NK-92 (cell line): Measurements from ENCODE around the gene NTMT2.
"Not testable (repeated sequence)": the region's sequence is repeated elsewhere in the genome, so short reads cannot be mapped to it uniquely, and the experiment has no call there.

Experiments
- DNase-seq: peaks from one replicate; lab custom pipeline; 2025; ENCODE audit not compliant: unreplicated experiment; lab: John Stamatoyannopoulos, UW

NTMT2 gene

DNA sequence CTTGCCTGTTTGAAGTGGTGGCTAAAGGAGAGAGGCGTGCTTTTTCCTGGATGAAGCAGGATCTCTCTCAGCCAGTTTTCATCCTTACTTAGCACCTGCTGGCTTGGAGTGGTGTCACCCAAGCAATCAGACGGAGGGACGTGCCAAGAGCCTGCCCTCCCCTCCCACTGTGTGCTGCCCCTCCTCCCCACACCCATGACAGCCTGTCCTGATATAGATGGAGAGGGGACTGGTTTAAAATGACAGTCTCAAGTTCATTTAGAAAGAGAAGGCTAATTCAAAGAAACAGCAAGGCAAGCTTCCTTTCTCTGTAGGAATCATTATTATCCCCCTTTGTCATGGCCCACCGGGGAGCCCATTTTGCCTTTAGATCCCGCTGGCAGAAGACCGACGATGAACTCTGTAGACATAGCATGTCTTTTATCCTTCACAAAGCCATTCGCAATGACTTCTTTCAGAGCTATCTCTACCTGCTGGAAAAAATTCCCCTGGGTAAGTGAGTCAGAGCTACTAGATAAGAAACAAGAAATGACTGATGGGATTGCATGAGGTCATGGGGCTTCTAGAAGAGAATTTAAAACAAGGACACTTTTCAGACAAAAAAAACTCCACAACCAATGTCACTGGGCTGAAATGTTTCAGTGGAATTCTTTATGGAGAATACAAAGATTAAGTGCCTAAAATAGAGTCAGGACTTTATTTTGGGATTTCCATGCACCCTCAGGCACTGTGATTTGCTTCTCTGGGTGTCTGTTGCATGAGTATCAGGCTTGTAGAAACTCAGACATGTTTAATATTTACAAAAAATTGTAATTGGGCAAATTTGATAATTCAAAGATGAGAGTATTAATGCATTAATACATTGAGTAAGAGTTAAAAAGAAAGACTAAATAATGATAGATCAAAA, at the start of gene NTMT2:
TSS of gene NTMT2 (plus strand) at position 190 of the 907 bp plus-strand sequence. CDS start at position 339, 149 bp downstream.
- no peak for DNase-seq

DNA sequence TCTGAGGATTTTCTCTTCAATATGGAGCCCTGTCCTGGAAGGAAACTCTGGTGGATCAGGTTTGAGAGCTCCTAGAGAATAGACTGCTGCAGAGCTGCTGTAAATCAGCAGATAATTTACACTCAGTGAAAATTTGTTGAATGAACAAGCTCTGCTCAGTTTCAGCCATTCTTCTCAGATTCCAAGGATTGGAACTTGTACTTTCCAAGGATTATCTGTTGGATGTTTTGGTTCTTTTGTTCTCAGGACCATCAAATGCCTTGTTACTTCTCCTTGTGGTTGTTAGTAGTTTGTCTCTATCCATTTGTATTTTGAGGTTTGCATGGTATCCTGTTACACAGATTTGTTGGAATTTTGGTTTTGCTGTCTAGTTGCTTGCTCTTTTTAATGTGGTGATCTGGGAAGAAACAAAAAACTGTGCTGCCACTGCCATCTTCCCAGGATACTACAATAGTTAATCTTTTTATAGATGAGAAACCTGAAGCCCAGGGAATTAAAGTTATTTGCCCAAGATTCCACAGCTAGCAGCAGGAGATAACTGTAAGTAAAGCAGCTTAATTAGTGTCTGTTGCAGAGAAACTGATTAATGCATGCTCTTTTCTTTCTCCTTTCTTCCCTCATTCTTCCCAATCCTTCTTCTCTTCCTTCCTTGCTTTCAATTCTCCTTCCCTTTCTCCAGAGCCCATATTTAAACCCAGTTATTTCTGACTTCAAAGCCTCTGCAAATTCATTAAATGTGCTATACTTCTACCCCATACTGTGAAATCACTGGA, 49.6 kb upstream of the NTMT2 start:
- no peak for DNase-seq

DNA sequence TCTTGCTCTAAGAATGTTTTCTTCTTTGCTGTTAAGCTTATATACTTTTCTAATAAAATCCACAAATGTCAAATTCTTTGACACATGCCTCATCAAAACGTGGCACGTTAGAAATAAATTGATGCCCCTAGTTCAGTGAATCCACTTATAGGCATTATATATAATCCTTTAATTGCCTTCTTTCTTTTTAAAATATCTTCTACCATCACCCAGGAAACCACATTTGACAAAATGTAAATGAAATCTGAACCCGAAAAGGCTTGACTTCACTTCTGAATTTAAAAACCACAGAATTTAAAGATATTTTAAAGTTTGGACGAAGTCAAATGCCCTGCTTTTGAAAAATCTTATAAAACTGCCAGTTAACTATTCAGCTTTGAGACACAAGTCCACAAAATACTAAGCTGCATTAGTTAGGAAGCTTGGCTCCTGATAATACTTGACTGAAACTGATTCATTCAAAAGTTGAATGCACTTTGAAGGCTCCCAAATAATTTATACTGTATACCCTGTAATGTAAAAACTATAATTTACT, 48.9 kb upstream of the NTMT2 start:
- DNase-seq, result no peak

DNA sequence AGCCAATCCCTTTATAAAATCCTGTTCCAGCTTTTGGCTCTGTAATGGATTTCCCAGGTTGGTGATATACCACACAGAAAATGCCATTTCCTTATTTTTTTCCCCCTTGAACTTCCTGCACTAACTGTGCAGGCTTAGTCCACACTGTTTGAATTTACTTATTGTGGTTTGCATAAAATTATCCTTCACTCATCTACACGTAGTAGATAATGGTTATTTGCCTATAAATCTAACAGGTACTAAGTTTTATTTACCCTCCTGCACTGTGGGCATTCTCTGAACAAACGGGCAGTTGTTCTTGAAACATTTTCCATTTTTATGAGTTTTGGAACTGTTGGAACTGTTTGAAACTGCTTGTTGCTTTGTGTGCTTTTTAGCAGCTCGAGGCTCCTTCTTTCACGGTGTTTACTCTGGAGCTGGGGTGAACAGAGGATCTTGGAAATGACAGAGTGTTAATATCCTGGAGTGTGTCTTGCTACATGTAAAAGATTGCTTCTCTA, 48.3 kb upstream of the NTMT2 start:
- no peak for DNase-seq

DNA sequence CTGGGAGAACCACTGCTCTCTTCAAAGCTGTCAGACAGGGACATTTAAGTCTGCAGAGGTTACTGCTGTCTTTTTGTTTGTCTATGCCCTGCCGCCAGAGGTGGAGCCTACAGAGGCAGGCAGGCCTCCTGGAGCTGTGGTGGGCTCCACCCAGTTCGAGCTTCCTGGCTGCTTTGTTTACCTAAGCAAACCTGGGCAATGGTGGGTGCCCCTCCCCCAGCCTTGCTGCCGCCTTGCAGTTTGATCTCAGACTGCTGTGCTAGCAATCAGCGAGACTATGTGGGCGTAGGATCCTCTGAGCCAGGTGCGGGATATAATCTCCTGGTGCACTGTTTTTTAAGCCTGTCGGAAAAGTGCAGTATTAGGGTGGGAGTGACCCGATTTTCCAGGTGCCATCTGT, 32.6 kb upstream of the NTMT2 start:
- not testable (repeated sequence) for DNase-seq

DNA sequence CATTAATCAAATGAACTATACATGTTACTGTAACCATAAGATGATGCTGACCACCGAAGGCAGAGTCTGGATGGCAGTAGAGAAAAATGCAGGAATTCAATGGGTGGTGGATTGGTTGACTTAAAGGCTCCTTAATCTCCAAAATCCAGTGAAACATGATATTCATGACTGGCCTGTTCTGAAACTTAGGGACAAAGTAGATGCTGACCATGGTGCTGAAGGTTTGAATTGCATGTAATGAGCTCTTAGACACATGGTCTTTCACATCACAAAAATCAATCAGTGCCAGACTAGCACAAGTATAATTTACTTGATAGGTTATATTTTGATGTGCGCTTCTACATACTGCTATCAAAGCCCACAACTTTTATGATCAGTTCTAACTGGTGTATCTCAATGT, 30.9 kb upstream of the NTMT2 start:
- DNase-seq, result no peak

DNA sequence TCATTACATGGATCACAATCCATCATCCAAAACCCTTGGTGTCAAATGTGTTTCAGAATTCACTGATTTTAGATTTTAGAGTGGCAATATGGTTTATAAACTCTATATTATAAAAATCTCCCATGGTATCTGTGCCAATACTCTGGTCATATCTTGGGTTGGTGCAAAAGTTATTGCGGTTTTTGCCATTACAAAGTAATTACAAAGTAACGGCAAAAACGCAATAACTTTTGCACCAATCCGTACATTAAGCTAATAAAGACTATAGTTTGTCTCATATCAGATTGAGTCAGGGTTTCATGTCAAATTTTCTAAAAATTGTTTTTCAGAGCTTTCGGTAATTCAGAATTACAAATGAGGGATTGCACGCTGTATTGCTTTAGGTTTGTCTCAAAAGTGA, 23.4 kb upstream of the NTMT2 start:
- DNase-seq, result no peak

DNA sequence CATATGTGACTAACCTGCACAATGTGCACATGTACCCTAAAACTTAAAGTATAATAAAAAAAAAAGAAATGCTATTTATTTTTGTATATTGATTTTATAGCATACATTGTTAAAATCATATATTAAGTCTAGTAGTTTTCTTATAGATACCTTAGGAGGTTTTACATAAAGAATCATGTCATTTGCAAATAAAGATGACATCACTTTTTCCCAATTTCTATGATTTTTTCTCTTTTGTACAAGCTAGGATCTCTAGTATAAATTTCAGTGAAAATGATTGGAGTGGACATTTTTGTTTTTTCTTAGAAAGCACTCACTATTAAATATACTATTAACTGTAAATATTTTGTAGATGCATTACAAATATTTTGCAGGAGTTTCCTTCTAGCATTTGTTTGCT, 20.5 kb upstream of the NTMT2 start:
- DNase-seq, result no peak

DNA sequence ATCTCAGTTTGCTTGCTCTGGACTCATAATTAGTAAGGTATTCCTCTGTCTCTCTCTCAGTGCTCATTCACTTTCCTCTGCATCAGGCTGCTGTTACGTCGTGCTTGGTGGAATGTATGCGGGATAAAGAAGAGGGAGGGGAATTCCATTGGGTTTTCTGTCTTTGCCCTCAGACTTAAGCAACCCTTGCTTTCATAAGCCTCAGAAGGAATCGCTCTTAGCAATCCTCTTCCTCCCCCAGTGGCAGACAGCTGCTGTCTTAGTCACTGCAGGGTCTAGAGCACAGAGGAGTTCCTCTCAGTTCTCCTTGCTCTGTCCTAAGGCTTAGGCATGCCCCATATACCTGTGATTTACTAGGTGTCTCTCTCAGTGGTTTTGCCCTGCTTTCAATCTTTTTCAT, 19.1 kb upstream of the NTMT2 start:
- DNase-seq, result no peak

DNA sequence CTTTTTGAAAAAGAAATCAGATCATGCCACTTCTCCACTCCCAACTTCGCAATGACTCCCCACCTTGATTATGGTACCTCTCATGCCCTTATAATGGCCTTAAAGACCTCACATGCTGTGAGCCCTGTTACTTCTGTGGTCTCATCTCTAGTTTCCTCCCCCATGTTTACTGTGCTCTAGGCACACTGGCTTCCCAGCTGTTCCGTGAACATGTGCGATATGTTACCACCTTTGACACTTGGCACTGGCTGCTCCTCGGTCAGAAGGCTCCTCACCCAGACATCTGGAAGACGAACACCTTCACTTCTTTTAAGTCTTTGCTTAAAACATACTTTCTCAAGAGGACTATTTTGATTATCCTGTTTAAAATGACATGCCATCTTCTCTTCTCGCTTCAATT, 14.3 kb upstream of the NTMT2 start:
- DNase-seq, result no peak

DNA sequence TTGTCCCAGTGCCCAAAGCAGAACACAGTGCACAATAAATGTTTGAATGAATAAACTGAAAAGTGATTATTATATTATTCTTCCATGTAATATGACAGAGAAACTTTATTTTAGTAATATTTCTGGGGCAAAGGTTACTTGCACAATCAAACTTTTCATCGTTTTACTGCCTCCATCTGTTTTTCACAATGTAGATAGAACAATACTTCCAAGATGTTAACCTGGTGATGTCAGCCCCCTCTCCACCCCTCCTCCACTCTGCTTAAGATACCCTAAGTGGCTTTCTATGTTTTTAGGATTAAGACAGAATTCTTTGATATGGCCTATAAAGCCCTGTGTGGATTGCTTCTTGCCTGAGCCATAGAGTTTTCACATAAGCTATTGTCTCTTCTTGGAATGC, 13.8 kb upstream of the NTMT2 start:
- DNase-seq, result no peak

DNA sequence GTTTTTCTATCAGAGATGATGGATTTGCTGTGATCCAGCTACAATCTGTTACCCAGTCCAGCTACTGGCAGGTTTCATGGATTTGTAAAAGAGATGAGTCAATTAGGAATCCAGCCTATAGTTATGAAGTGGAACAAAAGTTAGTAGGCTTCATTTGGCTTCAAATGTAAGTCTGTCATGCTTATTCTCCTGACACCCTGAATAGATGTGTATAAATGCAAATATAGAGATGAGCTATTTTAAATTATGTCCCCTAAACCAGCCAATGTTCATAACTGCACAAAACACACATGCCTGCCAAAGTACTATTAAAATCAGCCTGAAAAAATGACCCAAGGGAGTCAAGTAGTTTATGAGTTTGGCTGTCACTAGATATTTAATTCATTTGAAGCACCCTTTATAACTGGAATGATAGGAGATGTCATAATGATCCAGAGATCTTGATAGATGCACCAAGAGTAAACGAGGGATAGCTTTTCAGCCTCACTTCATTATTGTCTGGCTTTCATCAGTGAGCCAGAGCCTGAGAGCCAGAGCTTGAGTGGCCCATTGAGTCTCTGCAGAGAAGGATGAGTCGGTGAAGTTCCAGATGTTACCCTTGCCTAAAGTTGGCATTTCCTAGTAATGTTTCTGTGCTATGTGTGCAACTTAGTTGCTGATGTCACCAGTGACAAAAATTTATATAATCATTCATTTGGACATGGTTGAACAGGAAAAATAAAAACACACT, 11.8 kb upstream of the NTMT2 start:
- no peak for DNase-seq

DNA sequence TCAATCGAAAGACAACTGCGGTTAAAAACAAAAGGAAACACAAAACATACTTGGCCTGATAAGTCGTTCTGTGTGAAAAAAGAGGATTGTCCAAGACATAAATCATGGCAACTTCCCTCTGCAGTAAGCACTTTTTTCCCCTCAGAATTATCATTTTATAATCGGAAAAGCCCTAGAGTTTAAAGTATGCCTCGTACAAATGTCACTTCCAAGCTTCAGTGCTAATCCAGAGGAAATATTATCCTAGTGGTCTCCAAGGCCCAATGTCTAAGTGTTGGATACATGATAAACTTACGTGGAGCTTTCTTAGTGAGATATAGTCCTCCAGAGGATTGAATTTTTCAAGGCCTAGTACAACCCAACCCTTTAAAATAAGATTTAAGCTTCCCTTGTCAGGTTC, 11.2 kb upstream of the NTMT2 start:
- DNase-seq, result no peak

DNA sequence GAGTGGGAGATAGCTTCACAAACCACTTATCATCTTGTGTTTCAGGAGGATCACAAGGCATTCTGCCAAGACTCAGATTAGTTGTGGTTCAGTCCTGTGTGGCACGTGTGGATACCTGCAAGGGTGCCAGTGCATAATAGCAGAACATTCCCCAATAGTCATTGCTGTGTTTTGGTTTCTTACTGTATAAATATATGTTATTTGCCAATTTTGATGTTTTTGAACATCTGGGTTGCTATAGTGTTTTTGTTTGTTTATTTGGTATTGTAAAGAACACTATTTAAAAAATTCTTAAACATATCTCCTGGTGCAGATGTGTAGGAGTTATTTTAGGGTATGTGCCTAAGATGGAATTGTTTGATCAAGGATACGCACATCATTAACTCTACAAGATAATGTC, 5.4 kb upstream of the NTMT2 start:
- no peak for DNase-seq

DNA sequence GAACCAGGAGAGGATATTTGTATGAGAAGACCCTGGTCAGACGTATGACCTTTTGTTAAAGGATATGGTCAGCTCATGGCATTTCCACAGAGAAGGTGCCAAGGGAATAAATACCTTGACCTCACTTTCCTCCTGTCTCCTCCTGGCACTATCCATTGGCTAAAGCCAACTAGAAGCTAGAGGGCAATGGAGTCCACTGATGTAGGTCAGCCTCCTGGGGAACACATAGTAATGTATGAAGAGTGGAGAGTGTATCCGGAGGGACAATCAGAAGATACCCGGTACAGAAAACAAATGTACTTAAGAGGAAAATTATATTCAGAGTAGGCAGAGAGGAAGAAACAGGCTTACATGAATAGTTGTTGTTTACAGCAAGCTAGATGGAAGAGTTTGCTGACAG, 698 bp upstream of the NTMT2 start:
- no peak for DNase-seq

DNA sequence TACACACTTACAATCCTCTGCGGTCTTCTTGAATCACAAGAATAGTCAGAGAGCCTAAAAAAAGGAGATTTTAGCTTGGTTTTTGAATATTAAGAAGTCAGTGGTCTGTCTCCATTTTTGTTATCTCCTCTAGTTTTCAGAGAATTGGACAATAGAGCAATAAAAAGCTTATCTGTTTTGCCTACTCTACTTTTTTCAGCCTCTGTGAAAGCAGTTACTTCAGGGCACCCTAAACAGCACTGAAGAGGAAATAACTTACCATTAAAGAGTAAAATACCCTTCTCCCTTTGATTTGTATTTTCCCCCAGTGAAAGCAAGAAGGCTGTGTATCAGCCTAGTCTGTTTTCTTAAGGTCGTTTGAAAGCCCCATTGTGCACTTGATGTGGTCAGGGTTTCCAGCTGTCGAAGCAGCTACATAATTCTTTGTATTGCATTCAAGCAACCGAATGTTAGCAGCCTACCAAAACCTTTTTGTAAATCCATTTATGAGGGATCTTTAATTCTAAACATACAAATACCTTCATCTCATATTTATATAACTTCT, 1.0 kb downstream of the NTMT2 start:
- DNase-seq, result no peak

DNA sequence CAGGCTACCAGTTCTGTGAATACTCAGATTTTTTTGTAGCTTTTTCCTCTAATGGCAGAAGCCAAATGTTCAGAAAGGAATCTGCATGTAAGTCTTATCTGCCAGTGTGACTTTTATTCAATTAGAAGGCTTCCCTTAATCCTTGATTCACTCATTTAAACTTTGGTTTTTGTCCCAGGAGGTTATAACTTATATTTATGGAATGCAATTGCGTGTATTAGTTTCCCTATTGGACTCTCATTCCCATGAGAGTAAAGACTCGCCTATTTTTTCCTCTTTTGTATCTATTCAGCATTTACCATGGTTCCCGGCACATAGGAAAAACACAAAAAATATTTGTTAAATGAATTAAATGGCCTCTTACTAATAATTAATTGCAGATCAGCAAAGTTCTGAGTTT, 3.5 kb downstream of the NTMT2 start:
- DNase-seq, result no peak

DNA sequence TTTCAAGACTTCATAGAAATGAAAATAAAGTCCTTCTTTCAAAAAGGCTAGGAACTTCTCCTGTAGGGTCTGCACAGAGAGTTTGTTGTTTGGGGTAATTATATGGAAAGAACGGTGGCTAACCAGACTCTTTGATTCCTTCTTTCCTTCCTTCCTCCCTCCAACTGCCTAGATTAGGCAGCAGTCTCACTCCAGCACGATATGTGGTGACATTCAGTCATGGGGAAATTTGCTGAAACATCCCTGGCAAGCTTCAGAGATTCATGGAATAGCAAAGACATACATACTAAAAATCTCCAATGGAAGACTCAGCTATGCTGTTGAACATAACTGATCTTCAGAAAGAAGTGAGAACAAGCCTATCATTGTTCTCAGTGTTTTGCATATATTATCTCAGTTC, 4.3 kb downstream of the NTMT2 start:
- no peak for DNase-seq

DNA sequence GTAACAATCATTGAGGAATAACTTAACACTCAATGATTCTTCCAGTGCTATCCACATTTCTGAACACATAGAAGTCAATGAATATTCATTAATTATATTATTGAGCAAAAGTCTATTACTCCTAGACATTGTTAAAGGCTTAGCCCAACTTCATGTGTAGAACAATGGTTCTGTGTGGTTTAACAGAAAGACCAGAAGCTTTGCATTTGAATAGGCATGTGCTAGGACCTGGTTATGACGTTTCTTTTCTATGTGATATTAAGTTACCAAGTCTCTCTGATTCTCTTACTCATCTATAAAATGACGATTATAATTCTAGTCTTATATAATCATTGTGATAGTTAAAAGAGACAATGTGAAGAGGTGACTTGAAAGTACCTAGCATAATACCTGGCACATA, 5.2 kb downstream of the NTMT2 start:
- no peak for DNase-seq

DNA sequence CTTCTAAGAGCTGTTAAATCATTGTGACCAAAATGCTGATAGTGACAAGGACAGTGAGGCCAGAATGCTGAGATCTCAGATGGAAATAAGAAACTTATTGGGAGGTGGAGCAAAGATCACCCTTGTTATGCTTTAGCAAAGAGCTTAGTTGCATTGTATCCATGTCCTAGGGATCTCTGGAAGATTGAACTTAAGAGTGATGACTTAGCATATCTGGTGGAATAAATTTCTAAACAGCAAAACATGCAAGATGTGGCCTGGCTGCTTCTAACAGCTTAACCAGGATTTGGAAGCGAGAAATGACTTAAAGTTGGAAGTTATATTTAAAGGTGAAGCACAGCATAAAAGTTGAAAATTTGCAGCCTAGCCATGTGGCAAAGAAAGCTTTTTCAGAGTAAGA, 7.7 kb downstream of the NTMT2 start:
- no peak for DNase-seq

DNA sequence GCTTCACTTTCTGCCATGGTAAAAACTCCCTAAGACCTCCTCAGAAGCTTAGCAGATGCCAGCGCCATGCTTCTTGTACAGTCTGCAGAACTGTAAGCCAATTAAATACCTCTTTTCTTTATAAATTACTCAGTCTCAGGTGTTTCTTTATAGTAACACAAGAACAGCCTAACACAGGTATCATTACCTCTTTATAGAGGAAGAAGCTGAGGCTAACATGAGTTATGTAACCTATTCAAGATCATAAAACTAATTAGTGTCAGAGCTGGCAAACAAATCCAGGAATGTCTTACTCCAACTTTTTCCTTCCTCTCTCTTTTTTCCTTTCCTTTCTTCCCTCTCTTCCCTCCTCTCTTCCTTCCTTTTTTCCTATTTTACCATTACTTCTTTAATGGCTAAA, 9.3 kb downstream of the NTMT2 start:
- no peak for DNase-seq
